Daoy (cell line): ENCODE results near the gene CLIC3. TPM values are rescaled to one million over a fixed set of nuclear protein-coding genes. Genes with fewer than 3 reads are reported as not detected.
"Not testable (repeated sequence)": the region's sequence is repeated elsewhere in the genome, so short reads cannot be mapped to it uniquely, and the experiment has no call there.

Experiments used
- DNase-seq: peaks from one replicate; pipeline ENCODE4 v3.0.0-alpha.2; 2015; ENCODE audit warnings: low read depth
- total RNA-seq: library from RNA; depleted of rRNA; stranded (reverse); fragments of >200 nt; shearing (Covaris generic); gene quantifications from 2 replicates; pipeline ENCODE4 v1.2.3, GENCODE V29; 2014

CLIC3 gene
- total RNA-seq, 1 experiment from 2014 or later: 3.9 TPM

- DNase-seq: no peak
Observed at GRCh38 chr9:137017071-137017470, 20.7 kb upstream of the CLIC3 start.

GRCh38 chr9:137016436-137016835, 20.1 kb upstream of the CLIC3 start:
- DNase-seq: no peak

GRCh38 chr9:137015976-137016375, 19.6 kb upstream of the CLIC3 start:
- DNase-seq: no peak

- DNase-seq: no peak
Observed at GRCh38 chr9:137015540-137015930, 19.2 kb upstream of the CLIC3 start.

GRCh38 chr9:137014776-137015539, 18.6 kb upstream of the CLIC3 start:
- DNase-seq: no peak

- no peak for DNase-seq
Observed at GRCh38 chr9:137014166-137014565, 17.8 kb upstream of the CLIC3 start.

GRCh38 chr9:137013571-137013940, 17.2 kb upstream of the CLIC3 start:
- DNase-seq: no peak

- DNase-seq: no peak
Observed at GRCh38 chr9:137012694-137013570, 16.6 kb upstream of the CLIC3 start.

- DNase-seq: no peak
Observed at GRCh38 chr9:137011907-137012675, 15.7 kb upstream of the CLIC3 start.

- no peak for DNase-seq
Observed at GRCh38 chr9:137011156-137011555, 14.8 kb upstream of the CLIC3 start.

GRCh38 chr9:137009938-137010732, 13.8 kb upstream of the CLIC3 start:
- DNase-seq: no peak

- no peak for DNase-seq
Observed at GRCh38 chr9:137009217-137009616, 12.8 kb upstream of the CLIC3 start.

- DNase-seq: no peak
Observed at GRCh38 chr9:137008312-137008711, 11.9 kb upstream of the CLIC3 start.

- DNase-seq: no peak
Observed at GRCh38 chr9:137007816-137008270, 11.5 kb upstream of the CLIC3 start.

GRCh38 chr9:137007108-137007815, 10.9 kb upstream of the CLIC3 start:
- DNase-seq: no peak

GRCh38 chr9:137006116-137007003, 10.0 kb upstream of the CLIC3 start:
- DNase-seq: no peak

GRCh38 chr9:137004285-137004684, 7.9 kb upstream of the CLIC3 start:
- DNase-seq: not testable (repeated sequence)

- no peak for DNase-seq
Observed at GRCh38 chr9:137002646-137003041, 6.3 kb upstream of the CLIC3 start.

- no peak for DNase-seq
Observed at GRCh38 chr9:137001857-137002645, 5.7 kb upstream of the CLIC3 start.
